ENCODE measurements around the gene NT5C2.
A peak's percentile ranks its signal among the peaks of the same experiment; 100 is the strongest.
"Not testable (repeated sequence)": the region's sequence is repeated elsewhere in the genome, so short reads cannot be mapped to it uniquely, and the experiment has no call there.

NT5C2 gene

DNA sequence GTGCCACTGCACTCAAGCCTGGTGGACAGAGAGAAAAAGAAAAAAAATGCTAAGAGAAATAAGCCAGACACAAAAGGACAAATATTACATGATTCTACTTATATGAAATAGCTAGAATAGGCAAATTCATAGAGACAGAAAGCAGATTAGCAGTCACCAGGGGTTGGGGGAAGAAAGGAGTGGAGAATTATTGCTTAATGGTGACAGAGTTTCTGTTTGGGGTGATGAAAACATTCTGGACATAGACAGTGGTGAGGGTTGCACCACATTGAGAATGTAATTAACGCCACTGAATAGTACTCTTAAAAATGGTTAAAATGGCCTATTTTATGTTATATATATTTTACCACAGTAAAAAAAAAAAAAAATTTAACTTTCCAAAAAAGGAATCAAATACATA lies 6.4 kb upstream of the NT5C2 start:
- DNase-seq (ENCODE audit: low spot score): no peak

DNA sequence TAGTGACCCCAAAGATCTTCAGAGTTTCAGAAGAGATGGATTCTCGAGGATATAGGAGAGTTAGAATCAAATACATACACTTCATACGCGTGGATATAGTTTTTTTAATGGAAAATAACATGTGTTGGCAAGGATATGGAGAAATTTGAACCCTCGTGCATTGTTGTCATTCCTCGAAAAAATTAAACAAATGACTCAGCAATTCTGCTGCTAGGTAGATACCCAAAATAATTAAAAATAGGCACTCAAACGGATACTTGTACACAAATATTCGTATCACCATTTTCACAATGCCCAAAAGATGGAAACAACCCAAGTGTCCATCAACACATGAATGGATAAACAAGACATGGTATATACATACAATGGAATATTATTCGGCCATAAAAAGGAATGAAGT lies 5.6 kb upstream of the NT5C2 start:
- no peak for DNase-seq (ENCODE audit: low spot score)

DNA sequence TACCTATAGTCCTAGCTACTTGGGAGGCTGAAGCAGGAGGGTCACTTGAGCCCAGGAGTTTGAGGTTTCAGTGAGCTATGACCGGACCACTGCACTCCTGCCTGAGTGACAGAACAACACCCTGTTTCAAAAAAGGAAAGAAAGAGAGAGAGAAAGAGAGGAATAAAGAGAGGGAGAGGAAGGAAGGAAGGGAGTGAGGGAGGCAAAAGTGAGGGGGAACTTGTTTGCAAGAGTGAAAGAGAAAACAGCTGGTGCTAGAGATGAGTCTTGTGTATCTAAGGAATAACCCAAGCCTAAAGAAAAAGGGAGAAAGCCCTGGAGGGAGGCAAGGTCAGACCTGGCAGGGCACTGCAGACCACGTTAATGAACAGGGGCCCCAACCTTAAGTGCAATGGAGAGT lies 4.8 kb upstream of the NT5C2 start:
- no peak for DNase-seq (ENCODE audit: low spot score)

DNA sequence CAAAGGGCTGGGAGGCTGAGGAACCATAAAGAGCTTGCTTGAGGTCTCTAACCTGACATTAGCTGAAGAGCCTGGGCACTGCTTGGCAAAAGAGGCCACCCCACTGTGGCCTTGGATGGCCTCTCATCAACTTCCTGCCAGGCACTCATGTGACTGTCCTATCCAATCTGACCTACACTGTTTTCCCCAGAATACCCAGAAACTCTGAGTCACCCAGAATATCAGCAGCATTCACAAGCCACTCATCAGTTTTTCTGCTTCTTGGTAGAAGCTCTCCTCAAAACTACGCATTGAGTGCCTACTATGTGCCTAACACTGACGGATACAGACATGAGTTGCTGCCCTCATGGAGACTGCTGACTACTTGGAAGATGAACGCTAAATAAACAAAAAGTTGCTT lies 4.1 kb upstream of the NT5C2 start:
- peak; percentile 90 for DNase-seq (ENCODE audit: low spot score)

DNA sequence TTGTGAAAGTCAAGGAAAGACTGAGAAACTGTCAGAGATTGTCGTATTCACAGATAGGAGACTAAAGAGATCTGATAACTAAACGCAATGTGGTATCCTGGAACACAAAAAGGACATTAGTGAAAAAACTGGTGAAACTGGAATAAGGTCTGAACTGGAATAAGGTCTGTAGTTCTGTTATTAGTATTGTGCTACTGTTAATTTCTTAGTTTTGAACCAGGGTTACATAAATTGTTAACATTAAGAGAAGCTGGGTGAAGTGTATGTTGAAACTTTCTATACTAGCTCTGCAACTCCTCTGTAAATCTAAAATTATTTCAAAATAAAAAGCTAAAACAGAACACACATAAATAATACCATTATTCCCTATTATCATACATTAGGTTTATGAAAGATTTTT lies 3.4 kb upstream of the NT5C2 start:
- no peak for DNase-seq (ENCODE audit: low spot score)

DNA sequence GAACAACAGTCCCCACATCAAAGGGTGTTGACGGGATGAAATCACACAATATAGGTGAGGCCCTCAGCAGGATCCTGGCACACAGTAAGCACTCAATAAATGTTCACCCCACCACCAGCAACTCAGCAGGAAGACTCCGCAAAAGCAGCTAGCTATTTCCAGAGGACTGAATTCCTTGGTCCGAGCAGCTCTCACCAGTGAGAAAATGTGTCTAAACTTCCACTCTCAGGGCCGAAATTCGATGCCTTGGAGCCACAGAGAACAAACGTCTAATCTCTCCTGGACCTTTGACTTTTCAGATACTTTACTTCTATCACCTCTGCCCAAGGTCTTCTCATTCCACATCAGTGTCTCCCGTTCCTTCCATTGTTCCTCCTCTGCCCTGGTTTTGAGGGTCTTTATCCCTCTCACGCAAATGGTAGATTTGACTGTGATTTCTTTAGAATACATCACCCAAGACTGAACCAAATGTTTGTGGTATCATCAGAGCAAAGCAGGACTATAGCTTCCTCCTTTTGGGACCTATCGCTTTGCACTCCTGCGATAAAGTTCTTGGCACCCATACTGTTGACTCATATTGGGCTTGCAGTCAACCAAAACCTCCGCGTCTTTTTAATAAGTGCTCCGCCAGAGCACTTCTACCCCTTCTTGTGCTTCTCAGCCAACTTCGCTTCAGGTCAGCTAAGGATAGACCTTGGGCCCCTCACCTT lies 903 bp upstream of the NT5C2 start:
- DNase-seq (ENCODE audit: low spot score): peak; percentile 91

DNA sequence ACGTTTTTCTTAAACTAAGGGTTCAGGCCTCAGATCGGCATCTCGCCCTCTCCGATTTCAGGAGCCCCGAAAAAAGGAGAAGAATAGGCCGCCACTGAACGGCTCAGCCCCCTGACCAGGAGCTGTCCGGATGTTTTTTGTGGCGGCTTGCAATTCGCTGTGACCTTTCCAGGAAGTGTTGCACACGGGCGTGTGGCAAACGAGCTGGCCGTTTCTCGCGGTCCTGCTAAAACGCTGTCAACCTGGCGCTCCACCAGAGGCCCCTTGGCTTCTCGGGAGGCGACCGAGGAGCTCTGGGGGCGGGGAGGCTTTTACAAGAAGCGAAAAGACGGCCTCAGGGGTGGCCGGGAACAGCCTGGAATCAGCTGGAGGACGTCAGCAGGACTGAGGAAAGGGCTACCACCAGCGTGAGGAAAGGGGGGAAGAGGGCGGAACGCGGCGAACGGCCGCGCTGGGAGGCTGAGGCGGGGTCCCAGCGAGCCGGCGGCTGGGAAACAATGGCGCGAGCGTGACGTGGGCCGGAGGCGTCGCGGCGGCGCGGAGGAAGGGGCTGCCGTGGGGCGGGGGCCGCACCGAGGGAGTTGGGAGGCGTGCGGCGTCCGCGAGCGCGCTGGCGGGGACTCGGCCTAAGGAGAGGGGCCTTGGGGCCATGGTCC lies 493 bp downstream of the NT5C2 start:
- DNase-seq (ENCODE audit: low spot score): peak; percentile 59

DNA sequence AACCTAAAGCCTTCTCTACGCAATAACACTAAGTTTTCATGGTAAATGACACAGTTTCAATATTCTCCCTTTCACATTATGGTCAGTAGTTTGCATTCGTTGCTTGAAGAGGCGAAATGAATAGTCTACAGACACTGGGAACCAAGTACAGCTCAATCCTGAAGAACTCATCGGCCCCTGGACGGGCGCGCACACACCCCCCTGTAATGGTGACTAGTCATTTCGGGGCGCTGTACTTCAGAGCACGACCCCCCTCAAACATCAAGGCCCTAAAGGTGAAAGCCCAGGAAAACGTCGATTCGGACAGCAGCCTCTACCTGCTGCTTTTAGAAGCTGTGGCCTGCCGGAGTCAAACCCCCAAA lies 1.0 kb downstream of the NT5C2 start:
- DNase-seq (ENCODE audit: low spot score): no peak

DNA sequence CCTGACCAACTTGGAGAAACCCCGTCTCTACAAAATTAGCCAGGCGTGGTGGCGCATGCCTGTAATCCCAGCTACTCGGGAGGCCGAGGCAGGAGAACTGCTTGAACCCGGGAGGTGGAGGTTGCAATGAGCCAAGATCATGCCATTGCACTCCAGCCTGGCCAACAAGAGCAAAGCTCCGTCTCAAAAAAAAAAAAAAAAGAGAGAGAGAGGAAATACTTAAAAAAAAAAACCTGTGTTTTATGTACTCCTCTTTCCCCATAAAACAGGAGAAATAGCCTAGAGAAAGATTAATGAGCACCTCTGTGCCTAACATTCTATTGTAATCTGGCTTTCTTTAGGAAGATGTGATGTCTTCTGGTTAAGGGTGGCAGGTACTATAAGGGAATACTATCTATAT lies 1.9 kb downstream of the NT5C2 start:
- not testable (repeated sequence) for DNase-seq (ENCODE audit: low spot score)

DNA sequence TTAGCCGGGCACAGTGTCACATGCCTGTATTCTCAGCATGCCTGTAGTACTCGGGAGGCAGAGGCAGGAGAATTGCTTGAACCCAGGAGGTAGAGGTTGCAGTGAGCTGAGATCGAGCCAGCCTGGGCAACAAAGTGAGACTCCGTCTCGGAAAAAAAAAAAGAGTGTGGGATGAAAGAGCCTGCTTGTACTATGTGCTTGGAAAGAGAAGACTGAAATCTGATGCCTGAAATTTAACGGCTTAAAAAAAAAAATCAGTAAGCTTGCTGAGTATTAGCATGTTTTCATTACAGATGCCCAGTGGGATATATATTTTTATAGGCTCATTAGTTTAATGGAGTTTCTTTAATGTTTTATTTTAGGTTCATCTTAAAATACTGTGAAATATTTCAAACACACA lies 4.2 kb downstream of the NT5C2 start:
- DNase-seq (ENCODE audit: low spot score): no peak

DNA sequence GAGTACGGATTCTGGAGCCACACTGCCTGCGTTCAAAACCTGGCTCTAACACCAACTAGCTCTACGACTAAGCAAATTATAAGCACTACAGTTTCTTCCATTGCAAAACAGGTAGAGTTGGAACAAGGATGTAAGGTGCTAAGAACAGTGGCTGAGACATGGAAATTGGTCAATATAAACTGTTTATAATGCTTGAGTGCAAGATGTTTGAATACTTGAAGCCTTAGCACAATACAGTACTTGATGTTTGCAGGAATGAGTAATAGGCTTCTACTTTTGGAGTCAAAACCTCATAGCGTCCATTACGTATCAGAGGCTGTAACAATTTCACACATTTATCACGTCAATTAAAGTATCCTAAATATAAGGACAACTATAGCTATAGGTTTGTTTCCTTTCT lies 6.9 kb downstream of the NT5C2 start:
- DNase-seq (ENCODE audit: low spot score): no peak

DNA sequence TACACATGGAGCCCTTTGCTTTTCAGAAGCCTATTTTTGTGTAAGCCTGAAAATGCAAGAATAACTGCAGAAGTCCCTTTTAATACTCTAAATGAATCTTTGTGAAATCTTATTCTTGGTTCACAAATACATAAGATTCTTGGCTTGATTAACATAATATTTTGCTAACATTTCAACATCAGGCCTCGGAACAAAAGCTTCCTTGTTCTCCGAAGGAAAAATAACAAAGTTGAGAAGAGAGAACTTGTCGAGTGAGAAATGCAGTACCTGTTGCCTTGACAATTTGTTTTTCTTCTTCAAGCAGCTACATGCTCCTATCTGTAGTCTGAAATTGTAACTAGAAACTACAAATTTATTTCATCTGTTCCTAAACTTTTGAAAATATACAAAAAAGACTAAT lies 8.5 kb downstream of the NT5C2 start:
- no peak for DNase-seq (ENCODE audit: low spot score)

DNA sequence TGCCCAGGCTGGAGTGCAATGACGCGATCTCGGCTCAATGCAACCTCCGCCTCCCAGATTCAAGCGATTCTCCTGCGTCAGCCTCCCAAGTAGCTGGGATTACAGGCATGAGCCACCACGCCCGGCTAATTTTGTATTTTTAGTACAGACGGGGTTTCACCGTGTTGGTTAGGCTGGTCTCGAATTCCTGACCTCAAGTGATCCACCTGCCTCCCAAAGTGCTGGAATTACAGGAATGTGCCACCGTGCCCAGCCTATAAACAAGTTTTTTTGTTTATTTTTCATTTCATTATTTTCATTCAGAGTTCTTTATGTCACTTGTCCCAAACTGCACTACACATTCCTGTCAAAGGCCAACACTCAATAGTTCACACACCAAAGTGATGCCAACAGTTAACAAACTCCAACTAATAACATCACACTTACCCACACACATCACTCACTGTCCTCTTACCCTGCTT lies 9.1 kb downstream of the NT5C2 start:
- not testable (repeated sequence) for DNase-seq (ENCODE audit: low spot score)

DNA sequence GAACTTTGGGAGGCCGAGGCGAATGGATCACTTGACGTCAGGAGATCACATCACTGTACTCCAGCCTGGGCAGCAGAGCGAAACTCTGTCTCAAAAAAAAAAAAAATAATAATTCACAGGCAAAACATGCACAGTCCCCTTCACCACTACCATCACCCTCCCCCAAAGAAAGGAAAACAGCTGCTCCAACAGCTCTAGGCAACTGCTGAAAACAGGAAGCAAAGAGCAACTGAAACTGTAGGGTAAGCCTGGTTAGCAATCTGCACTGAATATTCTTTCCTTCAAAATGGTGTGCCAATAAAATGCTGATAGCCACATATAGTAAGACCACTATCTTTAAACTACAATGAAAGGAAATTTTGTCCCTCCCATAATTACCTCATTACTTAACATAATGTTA lies 11.8 kb downstream of the NT5C2 start:
- no peak for DNase-seq (ENCODE audit: low spot score)

DNA sequence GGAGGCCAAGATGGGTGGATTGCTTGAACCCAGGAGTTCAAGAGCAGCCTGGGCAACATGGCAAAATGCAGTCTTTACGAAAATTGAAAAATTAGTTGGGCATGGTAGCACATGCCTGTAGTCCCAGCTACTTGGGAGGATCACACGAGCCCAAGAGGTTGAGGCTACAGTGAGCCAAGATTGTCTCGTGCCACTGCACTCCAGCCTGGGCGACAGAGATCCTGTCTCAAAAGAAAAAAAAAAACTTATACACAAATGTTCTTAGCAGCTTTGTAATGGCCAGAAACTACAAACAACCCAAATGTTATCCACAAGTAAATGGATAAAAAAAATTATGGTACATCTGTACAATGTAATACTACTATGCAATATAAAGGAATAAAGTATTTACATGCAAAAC lies 12.6 kb downstream of the NT5C2 start:
- DNase-seq (ENCODE audit: low spot score): no peak

DNA sequence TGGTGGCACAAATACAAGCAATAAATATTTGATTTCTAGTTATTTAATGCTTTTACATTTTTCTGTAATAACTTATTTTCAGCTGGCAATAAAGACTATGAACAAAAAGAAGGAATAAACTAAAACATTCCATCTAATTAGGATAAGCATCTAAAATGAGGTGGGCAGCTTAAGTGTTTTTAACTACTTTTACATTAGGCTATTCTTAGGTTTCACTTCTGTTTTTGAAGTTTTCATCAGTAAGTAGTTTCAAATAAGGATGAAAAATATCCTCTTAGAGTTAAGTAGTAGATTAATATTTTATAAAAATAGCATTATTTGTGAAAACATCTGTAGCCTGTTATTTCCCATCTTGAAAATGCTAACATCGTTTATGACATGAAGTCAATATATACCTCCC lies 15.9 kb downstream of the NT5C2 start:
- DNase-seq (ENCODE audit: low spot score): no peak

DNA sequence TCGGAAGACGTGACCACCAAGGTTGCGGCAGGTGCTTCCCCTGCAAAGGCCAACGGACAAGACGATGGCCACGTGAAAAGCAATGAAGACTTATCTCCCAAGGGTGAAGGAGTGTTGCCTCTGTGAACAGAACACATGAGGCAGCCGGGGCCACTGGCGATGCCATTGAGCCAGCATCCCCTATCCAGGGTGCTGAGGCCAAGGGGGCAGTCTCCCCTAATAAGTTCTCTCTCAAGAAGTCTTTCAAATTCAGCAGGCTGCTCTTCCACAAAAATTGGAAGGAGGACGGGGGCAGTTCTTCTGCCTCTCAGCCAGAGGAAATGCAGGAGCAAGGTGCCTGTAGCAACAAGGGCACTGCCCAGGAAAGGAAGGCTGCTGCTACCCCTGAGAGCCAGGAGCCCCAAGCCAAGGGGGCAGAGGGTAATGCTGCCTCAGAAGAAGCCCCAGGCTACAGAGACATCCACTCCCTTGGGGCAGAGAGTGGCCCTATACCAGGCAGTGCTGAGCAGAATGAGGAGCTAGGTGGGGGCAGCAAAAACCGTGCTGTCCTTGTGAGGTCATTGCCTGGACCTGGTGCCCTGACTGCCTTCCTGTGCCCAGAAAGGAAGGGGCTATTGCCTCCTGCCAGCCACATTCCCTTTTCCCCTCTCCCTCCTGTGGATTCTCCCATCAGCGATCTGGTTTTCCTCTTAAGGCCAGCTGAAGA lies 17.3 kb downstream of the NT5C2 start:
- no peak for DNase-seq (ENCODE audit: low spot score)

DNA sequence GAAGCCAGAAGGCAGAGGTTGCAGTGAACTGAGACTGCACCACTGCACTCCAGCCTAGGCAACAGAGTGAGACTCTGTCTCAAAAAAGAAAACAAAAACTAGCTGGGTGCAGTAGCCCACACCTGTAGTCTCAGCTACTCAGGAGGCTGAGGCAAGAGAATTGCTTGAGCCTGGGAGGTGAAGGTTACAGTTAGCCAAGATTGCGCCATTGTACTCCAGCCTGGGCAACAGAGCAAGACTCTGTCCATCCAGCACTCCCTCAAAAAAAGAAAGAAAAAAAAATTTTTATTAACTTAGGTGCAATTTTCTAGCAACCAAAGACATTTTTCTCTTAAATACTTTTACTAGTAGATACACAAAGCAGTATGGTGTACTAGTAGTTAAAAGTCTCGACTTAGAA lies 18.7 kb downstream of the NT5C2 start:
- not testable (repeated sequence) for DNase-seq (ENCODE audit: low spot score)

DNA sequence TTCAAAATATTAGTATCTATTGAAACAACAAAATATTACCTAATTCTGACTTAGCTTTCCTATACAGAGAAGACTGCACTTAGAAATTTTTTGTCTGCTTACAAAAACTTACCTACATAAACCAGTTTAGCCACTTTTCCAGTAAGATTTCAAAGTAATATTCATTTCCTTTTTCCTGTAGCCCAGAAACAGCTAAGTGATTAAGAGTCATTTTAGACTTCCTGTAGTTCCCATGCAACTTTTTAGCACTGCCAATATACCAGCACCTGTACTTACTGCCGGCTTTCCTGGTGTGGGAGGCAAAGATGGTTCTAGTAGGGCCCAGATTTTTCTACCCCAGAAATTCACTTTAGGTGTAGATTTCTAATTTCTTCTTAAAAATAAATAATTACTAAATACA lies 21.8 kb downstream of the NT5C2 start:
- no peak for DNase-seq (ENCODE audit: low spot score)

DNA sequence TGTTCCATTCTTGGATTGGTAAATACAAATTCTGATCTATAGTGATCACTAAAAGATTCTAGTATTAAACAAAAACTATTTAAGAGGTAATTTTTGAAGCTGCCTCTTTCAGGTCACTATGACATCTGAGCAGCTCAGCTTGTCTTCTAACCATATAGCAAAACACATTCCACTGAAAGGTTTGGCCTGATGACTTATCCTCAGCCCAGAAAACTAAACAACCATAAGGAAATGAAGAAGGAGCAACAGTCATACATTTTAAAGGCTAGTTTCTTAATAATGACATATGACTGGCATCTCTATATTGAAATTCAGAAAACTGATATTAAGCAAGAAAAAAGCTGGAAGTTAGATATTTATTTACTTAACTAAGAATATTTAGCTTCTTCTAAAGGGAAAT lies 24.6 kb downstream of the NT5C2 start:
- no peak for DNase-seq (ENCODE audit: low spot score)

DNA sequence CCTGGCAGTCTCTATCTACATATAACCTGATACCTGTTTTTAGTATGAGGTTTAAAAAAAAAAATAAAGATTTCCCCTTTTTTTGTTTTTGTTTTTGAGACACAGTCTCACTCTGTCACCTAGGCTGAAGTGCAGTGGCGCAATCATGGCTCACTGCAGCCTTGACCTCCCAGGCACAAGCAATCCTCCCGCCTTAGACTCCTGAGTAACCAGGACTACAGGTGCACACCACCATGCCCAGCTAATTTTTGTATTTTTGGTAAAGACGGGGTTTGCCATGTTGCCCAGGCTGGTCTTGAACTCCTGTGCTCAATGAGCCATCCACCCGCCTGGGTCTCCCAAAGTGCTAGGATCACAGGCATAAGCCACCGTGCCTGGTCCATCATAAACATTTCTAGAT lies 25.5 kb downstream of the NT5C2 start:
- not testable (repeated sequence) for DNase-seq (ENCODE audit: low spot score)

DNA sequence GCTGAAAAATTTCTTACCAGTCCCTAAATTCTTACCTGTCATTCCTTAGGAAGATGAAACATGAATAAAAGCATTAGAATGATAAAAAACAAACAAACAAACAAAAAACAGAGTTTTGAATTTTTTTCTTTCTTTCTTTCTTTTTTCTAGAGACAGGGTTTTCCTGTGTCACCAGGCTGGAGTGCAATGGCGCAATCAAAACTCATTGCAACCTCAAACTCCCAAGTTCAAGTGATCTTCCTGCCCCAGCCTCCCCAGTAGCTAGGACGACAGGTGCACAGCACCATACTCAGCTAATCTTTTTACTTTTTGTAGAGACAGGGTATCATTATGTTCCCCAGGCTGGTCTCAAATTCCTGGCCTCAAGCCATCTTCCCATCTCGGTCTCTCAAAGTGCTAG lies 26.5 kb downstream of the NT5C2 start:
- no peak for DNase-seq (ENCODE audit: low spot score)

DNA sequence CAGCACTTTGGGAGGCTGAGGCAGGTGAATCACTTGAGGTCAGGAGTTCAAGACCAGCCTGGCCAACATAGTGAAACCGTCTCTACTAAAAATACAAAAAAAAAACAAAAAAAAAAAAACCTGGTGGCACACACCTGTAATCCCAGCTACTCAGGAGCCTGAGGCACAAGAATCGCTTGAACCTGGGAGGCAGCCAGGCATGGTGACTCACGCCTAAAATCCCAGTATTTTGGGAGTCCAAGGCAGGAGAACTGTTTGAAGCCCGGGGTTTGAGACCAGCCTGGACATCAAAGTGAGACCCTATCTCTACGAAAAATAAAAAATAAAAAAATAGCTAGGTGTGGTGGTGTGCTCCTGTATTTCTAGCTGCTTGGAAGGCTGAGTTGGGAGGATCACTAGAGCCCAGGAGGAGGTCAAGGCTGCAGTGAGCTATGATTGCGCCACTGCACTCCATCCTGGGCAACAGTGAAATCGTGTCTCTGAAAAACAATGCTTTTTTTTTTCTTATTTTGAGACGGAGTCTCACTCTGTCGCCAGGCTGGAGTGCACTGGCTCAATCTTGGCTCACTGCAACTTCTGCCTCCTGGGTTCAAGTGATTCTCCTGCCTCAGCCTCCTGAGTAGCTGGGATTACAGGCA lies 29.2 kb downstream of the NT5C2 start:
- DNase-seq (ENCODE audit: low spot score): not testable (repeated sequence)
